IPS-20b (cell line): ENCODE measurements around the gene SLC49A3.
"Not testable (repeated sequence)": the region's sequence is repeated elsewhere in the genome, so short reads cannot be mapped to it uniquely, and the experiment has no call there.

Source experiments
- H3K27ac ChIP-seq: one replicate; pipeline ENCODE4 v1.5.1; 2013; ENCODE audit warnings: low read length
- H3K27me3 ChIP-seq: 2 replicates; pipeline ENCODE4 v1.6.1; 2013; ENCODE audit warnings: mild to moderate bottlenecking, low read length, inconsistent platforms; ENCODE audit not compliant: insufficient read depth
- H3K36me3 ChIP-seq: 2 replicates; pipeline ENCODE4 v1.6.1; 2013; ENCODE audit warnings: low read depth, mild to moderate bottlenecking, inconsistent platforms, low read length, moderate library complexity; ENCODE audit not compliant: insufficient read depth
- H3K4me1 ChIP-seq: 2 replicates; pipeline ENCODE4 v1.6.1; 2013; ENCODE audit warnings: mild to moderate bottlenecking, control low read depth, inconsistent platforms, low read length, moderate library complexity; ENCODE audit not compliant: insufficient read depth
- H3K4me3 ChIP-seq: 2 replicates; pipeline ENCODE4 v1.5.1; 2013; ENCODE audit warnings: mild to moderate bottlenecking, low read length, inconsistent platforms
- H3K9ac ChIP-seq: 2 replicates; pipeline ENCODE4 v1.6.1; 2013; ENCODE audit warnings: low read depth, mild to moderate bottlenecking, inconsistent platforms, low read length, moderate library complexity
- H3K9me3 ChIP-seq: 2 replicates; pipeline ENCODE4 v1.6.1; 2013; ENCODE audit warnings: mild to moderate bottlenecking, low read depth, low read length, inconsistent platforms; ENCODE audit not compliant: insufficient read depth

The SLC49A3 gene

DNA sequence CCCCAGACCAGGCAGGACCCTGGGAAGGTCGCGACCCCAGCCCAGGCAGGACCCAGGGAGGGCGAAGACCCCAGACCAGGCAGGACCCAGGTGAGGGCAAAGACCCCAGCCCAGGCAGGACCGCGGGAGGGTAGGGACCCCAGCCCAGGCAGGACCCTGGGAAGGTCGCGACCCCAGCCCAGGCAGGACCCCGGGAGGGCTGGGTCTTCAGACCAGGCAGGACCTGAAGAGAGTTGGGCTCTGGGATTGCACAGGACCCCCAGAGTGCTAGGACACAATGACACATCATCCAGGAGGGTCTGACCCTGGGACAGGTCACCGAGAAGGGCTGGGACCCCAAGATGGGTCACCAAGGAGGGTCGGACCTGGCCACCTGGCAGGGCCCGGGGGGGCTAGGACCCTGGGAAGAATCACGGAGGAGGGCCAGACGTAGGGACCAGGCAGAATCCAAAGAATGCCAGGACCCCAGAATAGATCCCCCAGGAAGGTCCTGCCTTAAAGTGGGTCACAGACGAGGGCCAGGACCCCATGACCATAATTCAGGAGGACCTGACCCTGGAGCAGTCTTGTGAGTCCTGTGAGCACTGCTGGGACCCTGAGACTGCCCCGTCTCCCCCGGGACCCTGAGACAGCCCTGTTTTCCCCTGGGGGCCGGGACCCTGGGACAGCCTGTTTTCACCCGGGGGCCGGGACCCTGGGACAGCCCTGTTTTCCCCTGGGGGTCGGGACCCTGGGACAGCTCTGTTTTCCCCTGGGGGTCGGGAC is 18.1 kb upstream of the SLC49A3 start:
- H3K27me3 ChIP-seq: peaks cover 12% of the 10 kb centered on the region
- peaks cover 26% of the 10 kb centered on the region; the same call in 1 of the 2 replicates for H3K36me3 ChIP-seq
- no peak overlapping the region for H3K27ac ChIP-seq
- H3K4me1 ChIP-seq: no peaks in the 10 kb centered on the region
- peak overlapping the region; percentile 47; the same call in 1 of the 2 replicates for H3K9ac ChIP-seq
- peak overlapping the region; percentile 56 for H3K4me3 ChIP-seq
- H3K9me3 ChIP-seq: no peaks in the 10 kb centered on the region

DNA sequence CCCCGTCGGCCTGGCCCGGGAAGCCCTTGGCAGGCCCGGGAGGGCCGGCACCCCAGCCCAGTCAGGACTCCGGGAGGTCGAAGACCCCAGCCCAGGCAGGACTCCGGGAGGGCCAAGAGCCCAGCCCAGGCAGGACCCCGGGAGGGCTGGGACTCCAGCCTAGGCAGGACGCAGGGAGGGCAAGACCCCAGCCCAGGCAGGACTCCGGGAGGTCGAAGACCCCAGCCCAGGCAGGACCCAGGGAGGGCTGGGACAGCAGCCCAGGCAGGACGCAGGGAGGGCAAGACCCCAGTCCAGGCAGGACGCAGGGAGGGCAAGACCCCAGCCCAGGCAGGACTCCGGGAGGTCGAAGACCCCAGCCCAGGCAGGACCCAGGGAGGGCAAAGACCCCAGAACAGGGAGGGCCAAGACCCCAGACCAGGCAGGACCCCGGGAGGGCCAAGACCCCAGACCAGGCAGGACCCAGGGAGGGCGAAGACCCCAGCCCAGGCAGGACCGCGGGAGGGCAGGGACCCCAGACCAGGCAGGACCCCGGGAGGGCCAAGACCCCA is 17.2 kb upstream of the SLC49A3 start:
- H3K4me1 ChIP-seq, H3K9me3 ChIP-seq: not testable (repeated sequence)
- peak overlapping the region; percentile 71 for H3K27ac ChIP-seq
- peak overlapping the region; percentile 99 for H3K9ac ChIP-seq
- peaks cover 26% of the 10 kb centered on the region; the same call in 1 of the 2 replicates for H3K36me3 ChIP-seq
- H3K27me3 ChIP-seq: peaks cover 12% of the 10 kb centered on the region
- peak overlapping the region; percentile 90 for H3K4me3 ChIP-seq

- H3K27ac ChIP-seq: peak within 1 kb of the TSS; percentile 71
- peaks cover 12% of the 10 kb centered on the region for H3K27me3 ChIP-seq
- H3K9me3 ChIP-seq: no peaks in the 10 kb centered on the region
- H3K9ac ChIP-seq: peak within 1 kb of the TSS; percentile 99
- peak within 1 kb of the TSS; percentile 90 for H3K4me3 ChIP-seq
- H3K4me1 ChIP-seq: no peaks in the 10 kb centered on the region
- H3K36me3 ChIP-seq: peaks cover 22% of the 10 kb centered on the region; the same call in 1 of the 2 replicates
These were observed 16.5 kb upstream of the SLC49A3 start, which contains the start of gene PCGF3 for GRCh38 chr4:705278-706082. Gene PCGF3 (plus strand): TSS chr4:705832. CDS start chr4:733681, 27,849 bp downstream.

DNA sequence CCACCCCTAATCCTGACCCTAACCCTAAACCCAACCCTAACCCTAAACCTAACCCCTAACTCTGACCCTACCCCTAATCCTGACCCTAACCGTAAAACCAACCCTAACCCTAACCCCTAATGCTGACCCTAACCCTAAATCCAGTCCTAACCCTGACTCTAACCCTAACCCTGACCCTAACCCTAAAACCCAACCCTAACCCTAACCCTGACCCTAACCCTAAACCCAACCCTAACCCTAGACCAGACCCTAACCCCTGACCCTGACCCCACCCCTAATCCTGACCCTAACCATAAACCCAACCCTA is 16.0 kb upstream of the SLC49A3 start:
- peaks cover 17% of the 10 kb centered on the region; the same call in 1 of the 2 replicates for H3K36me3 ChIP-seq
- no peak overlapping the region for H3K27ac ChIP-seq
- H3K27me3 ChIP-seq: peaks cover 16% of the 10 kb centered on the region
- peak overlapping the region; percentile 65; the same call in 1 of the 2 replicates for H3K4me3 ChIP-seq
- no peaks in the 10 kb centered on the region for H3K4me1 ChIP-seq
- H3K9me3 ChIP-seq: no peaks in the 10 kb centered on the region
- H3K9ac ChIP-seq: no peak overlapping the region

GRCh38 chr4:704198-704891 is 15.4 kb upstream of the SLC49A3 start:
- Histone ChIP-seq H3K36me3 (peaks cover 11% of the 10 kb centered on the region; the same call in 1 of the 2 replicates), H3K4me1 (no peaks in the 10 kb centered on the region), H3K9ac (no peak overlapping the region), H3K9me3 (no peaks in the 10 kb centered on the region), H3K27me3 (peaks cover 16% of the 10 kb centered on the region), H3K27ac (no peak overlapping the region), H3K4me3 (no peak overlapping the region)

- no peaks in the 10 kb centered on the region for H3K4me1 ChIP-seq
- no peak overlapping the region for H3K9ac ChIP-seq
- H3K27me3 ChIP-seq: peaks cover 16% of the 10 kb centered on the region
- no peak overlapping the region for H3K4me3 ChIP-seq
- no peaks in the 10 kb centered on the region for H3K9me3 ChIP-seq
- H3K27ac ChIP-seq: no peak overlapping the region
- peaks cover 5% of the 10 kb centered on the region; the same call in 1 of the 2 replicates for H3K36me3 ChIP-seq
These were observed 14.6 kb upstream of the SLC49A3 start for GRCh38 chr4:703336-704197.

- Histone ChIP-seq H3K9me3 (no peaks in the 10 kb centered on the region), H3K27me3 (peaks cover 16% of the 10 kb centered on the region), H3K27ac (no peak overlapping the region), H3K9ac (no peak overlapping the region), H3K4me1 (no peaks in the 10 kb centered on the region), H3K36me3 (no peaks in the 10 kb centered on the region), H3K4me3 (no peak overlapping the region)
These were observed 13.7 kb upstream of the SLC49A3 start for GRCh38 chr4:702618-703048.

DNA sequence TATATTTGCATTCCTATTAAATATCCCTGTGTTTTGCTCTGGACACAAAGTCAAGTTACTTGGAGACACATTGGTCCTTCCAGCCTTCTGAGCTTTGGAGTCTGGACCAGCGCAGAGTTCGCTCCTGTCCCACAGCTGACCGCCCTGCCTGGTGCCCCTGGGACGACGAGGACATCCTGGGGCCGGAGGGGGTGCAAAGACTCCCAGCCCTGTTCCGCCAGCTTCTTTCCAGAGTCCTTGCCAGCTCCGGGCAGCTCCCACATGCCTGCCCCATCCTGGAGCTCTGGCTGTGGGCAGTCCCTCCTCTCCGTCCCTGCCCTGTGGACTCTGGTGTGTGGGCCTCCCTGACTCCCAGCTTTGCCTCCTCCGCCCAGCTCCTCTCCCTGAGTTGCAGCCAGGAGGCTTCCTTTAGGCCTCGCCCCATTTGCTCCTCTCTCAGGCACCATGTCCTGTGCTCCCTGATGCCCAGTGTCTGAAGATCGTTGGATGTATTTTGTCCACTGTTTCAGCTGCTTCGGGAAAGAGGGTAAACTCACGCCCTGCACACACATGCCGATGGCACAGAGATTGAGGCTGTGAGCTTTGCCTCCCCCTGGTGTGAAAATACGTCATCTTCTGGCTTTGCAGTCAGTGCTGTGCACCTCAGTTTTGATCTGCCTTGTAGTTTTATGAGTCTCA is 11.8 kb upstream of the SLC49A3 start:
- H3K27ac ChIP-seq: no peak overlapping the region
- H3K4me3 ChIP-seq: no peak overlapping the region
- H3K27me3 ChIP-seq: peaks cover 16% of the 10 kb centered on the region
- no peak overlapping the region for H3K9ac ChIP-seq
- H3K4me1 ChIP-seq: no peaks in the 10 kb centered on the region
- H3K9me3 ChIP-seq: no peaks in the 10 kb centered on the region
- no peaks in the 10 kb centered on the region for H3K36me3 ChIP-seq

- no peaks in the 10 kb centered on the region for H3K4me1 ChIP-seq
- peaks cover 13% of the 10 kb centered on the region for H3K27me3 ChIP-seq
- no peaks in the 10 kb centered on the region for H3K36me3 ChIP-seq
- no peak overlapping the region for H3K4me3 ChIP-seq
- 0 out of 2 replicates have a peak, but pooled peaks cover under 1% of the 10 kb centered on the region for H3K9me3 ChIP-seq
- no peak overlapping the region for H3K27ac ChIP-seq
- no peak overlapping the region for H3K9ac ChIP-seq
These were observed 11.0 kb upstream of the SLC49A3 start for GRCh38 chr4:699816-700580.
